Dendritic cell treated with granulocyte-macrophage colony-stimulating factor and Interleukin-4, amounts not matched to agents 40 ng/mL and 50 ng/mL, for 4 days (primary cell): ENCODE measurements around the gene THADA.

Experiments used
- H3K27ac Mint-ChIP-seq: one replicate; pipeline ENCODE4 v1.8.0; 2022; ENCODE audit warnings: mild to moderate bottlenecking, mixed read lengths
- H3K27me3 Mint-ChIP-seq: one replicate; pipeline ENCODE4 v1.8.0; 2022; ENCODE audit warnings: mild to moderate bottlenecking, mixed read lengths
- H3K36me3 Mint-ChIP-seq: one replicate; pipeline ENCODE4 v1.8.0; 2022; ENCODE audit warnings: low read depth, mixed read lengths
- H3K4me1 Mint-ChIP-seq: one replicate; pipeline ENCODE4 v1.8.0; 2022; ENCODE audit warnings: low read depth, mixed read lengths
- H3K4me3 Mint-ChIP-seq: one replicate; pipeline ENCODE4 v1.8.0; 2022; ENCODE audit warnings: mild to moderate bottlenecking, moderate library complexity, mixed read lengths
- H3K9me3 Mint-ChIP-seq: one replicate; pipeline ENCODE4 v1.8.0; 2022; ENCODE audit warnings: mixed read lengths
- intact Hi-C: fragments of 100-400 bp; cut with micrococcal nuclease; formaldehyde crosslinking; loops from one replicate; pipeline ENCODE4 v1.15.0; 2022

Gene THADA

DNA sequence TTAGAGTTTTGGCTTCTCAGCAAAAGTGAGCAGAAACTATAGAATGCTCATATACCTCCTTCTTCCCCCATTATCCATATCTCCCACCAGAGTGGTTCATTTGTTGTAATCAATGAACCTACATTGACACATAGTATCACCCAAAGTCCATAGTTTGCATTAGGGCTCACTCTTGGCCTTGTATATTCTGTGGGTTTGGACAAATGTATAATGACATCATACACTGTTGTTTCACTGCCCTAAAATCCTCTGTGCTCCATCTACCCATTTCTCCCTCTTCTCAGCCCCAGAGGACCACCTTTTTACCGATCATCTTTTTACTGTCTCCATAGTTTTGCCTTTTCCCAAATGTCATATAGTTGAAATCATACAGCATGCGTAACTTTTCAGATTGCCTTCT, 393.5 kb downstream of the THADA start:
- Mint-ChIP-seq H3K27ac (no peak overlapping the region), H3K36me3 (no peaks in the 10 kb centered on the region), H3K4me1 (peaks cover 28% of the 10 kb centered on the region), H3K4me3 (no peak overlapping the region), H3K9me3 (no peaks in the 10 kb centered on the region), H3K27me3 (peaks cover 4% of the 10 kb centered on the region)
- intact Hi-C loops = no loop called here

- H3K27ac Mint-ChIP-seq = peak overlapping the region; percentile 13
- peaks cover 4% of the 10 kb centered on the region for H3K27me3 Mint-ChIP-seq
- H3K4me1 Mint-ChIP-seq = peaks cover 36% of the 10 kb centered on the region
- intact Hi-C loops = no loop called here
- H3K9me3 Mint-ChIP-seq = no peaks in the 10 kb centered on the region
- no peak overlapping the region for H3K4me3 Mint-ChIP-seq
- H3K36me3 Mint-ChIP-seq = no peaks in the 10 kb centered on the region
Measured at GRCh38 chr2:43201497-43201896, 394.3 kb downstream of the THADA start.

GRCh38 chr2:43201016-43201415, 394.8 kb downstream of the THADA start:
- no peaks in the 10 kb centered on the region for H3K9me3 Mint-ChIP-seq
- intact Hi-C loops = no loop called here
- H3K4me3 Mint-ChIP-seq = no peak overlapping the region
- peaks cover 38% of the 10 kb centered on the region for H3K4me1 Mint-ChIP-seq
- peaks cover 4% of the 10 kb centered on the region for H3K27me3 Mint-ChIP-seq
- no peaks in the 10 kb centered on the region for H3K36me3 Mint-ChIP-seq
- H3K27ac Mint-ChIP-seq = peak overlapping the region; percentile 13

DNA sequence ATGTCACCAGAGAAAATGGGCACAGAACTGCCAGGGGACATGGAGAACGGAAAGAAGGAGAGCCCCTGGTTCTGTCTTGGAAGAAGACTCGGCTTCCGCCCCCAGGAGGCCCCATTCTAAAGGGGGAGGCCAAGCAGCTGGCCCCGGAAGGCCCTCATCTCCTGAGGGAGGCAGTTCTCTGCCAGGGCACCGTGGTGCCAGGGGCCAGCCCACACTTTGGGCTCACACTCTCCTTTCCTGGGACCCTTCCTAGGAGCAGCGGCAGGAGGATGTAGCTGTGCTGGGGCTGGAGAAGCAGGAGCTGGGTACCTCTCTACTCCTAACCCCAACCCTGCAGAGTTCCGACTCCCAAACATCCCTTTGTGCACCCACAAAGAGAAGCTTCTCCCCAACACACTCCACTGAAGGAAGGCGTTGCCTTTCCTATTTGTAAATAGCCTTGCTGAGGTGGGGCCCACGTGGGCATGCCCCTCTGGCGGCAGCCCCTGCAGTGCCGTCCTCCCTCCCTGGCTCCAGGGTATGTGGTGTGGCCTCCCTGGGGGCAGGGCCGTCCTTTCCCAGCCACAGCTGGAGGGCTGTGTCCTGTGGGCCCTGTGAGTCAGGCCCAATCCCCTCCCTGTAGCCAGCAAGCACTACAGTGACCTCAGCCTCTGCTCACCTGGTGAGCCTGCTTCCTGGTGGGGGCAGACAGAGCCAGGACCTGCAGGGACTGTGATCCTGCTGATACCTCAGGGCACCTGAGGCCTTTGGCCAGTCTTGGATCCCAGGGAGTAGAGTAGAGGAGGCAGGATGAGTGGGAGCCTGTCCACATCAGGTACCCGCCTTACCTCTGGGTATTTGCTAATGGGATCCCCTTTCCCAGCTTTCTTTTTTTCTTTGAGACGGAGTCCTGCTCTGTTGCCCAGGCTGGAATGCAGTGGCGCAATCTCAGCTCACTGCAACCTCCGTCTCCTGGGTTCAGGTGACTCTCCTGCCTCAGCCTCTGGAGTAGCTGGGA, 396.0 kb downstream of the THADA start:
- Mint-ChIP-seq H3K27ac (no peak overlapping the region), H3K36me3 (no peaks in the 10 kb centered on the region), H3K4me3 (no peak overlapping the region), H3K9me3 (no peaks in the 10 kb centered on the region), H3K27me3 (peaks cover 4% of the 10 kb centered on the region), H3K4me1 (peaks cover 46% of the 10 kb centered on the region)
- intact Hi-C loops = no loop called here

DNA sequence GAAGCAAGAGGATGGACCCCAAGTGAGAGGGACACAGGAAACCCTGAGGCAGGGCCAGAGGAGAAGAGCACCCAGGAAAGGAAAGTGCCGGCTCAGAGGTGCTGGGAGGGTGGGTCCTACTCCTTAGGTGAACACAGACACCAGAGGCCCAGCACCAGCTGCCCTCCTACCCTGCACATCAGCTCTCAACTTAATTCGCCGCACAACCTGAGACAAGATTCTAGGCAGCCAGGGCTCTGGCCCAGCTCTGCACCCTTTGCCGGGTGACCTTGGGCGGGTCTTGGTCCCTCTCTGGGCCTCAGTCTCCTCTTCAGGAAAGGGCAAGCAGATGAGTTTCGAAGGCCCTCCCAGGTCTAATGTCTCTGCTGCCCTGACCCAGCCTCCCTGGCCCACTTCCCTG, 397.6 kb downstream of the THADA start:
- intact Hi-C loops = no loop called here
- Mint-ChIP-seq H3K9me3 (no peaks in the 10 kb centered on the region), H3K4me1 (peaks cover 61% of the 10 kb centered on the region), H3K36me3 (no peaks in the 10 kb centered on the region), H3K27me3 (peaks cover 8% of the 10 kb centered on the region), H3K4me3 (no peak overlapping the region), H3K27ac (no peak overlapping the region)

- no peaks in the 10 kb centered on the region for H3K9me3 Mint-ChIP-seq
- H3K4me1 Mint-ChIP-seq = peaks cover 67% of the 10 kb centered on the region
- no peaks in the 10 kb centered on the region for H3K36me3 Mint-ChIP-seq
- no peak overlapping the region for H3K27ac Mint-ChIP-seq
- no peak overlapping the region for H3K4me3 Mint-ChIP-seq
- intact Hi-C loops = no loop called here
- peaks cover 10% of the 10 kb centered on the region for H3K27me3 Mint-ChIP-seq
Measured at GRCh38 chr2:43197588-43197896, 398.3 kb downstream of the THADA start.

DNA sequence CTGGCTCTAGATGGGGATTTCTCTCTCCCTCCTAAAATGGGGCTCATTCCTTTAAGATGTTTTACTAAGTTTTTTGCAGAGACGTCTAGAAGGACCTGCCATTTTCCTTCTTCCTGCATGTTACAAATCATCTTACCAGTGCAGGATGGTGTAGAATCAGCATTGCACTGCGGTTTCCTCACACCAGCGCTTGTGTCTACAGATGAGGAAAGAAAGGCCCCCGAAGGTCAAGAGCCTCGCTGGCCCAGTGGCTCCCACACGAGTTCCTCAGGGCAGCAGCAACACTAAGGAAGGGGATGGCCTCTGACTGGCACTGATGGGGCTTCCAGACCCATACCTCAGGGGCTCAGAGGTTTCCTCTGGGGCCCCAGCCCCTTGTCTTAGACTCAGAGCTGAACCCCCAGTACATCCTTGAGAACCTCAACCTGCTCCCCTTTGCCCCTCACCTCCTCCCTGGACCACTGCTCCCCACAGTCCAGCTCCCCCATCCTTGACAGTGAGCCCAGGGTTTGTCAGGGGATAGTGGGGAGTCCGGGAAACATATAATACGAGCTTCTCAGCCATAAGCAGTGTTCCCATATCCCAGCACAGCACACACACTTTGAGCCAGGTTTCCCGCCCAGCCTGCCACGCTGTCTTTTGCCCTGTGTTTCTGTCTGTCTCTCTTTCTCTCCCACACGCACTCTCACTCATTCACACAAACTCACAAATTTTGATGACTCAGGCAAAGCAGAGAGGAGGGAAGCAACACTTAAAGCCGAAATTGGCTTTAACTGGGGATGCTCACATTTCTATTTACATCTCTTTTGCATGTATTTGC, 398.9 kb downstream of the THADA start:
- intact Hi-C loops = no loop called here
- Mint-ChIP-seq H3K4me3 (no peak overlapping the region), H3K4me1 (peaks cover 68% of the 10 kb centered on the region)

DNA sequence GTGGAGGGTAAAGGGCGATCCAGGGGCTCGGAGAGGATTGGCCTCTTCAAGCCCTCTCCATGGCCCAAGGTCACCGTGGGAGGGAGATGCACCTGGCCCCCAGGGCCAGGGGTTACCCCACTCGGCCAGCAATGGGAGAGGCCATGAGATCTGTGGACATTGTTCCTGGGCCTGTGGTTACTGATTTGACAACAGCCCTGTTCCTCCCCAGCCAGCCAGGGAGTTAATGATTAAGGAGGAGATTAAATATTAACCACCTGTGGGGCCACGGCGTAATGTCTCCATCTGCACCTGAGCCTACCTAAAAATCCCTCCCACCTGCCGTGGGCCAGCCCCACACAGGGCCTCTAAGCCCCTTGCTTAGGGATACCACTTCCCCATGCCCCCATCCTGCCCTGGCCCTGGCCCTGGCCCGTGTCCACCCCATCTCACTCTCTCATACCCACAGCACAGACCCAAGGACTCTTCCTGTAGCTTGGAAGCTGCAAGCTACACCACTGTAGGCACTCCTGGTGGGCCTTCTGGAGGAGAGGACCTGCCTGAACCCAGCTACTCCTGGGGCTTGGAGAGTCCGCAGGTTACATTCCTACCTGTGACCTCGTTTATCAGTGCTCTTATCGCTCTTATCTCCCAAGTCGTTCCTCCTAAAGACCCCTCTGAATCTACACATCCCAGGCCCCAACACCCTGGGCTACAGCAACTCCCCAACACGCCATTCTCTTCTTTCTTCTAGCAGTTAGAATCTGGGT, 401.5 kb downstream of the THADA start:
- H3K4me3 Mint-ChIP-seq = no peak overlapping the region
- peaks cover 17% of the 10 kb centered on the region for H3K27me3 Mint-ChIP-seq
- intact Hi-C loops = no loop called here
- H3K4me1 Mint-ChIP-seq = peaks cover 61% of the 10 kb centered on the region
- H3K36me3 Mint-ChIP-seq = no peaks in the 10 kb centered on the region
- no peaks in the 10 kb centered on the region for H3K9me3 Mint-ChIP-seq
- H3K27ac Mint-ChIP-seq = peak overlapping the region; percentile 7

More for the DNA sequence above, 398.9 kb downstream of the THADA start:
- H3K27ac Mint-ChIP-seq = no peak overlapping the region
- H3K9me3 Mint-ChIP-seq = no peaks in the 10 kb centered on the region
- peaks cover 10% of the 10 kb centered on the region for H3K27me3 Mint-ChIP-seq
- H3K36me3 Mint-ChIP-seq = no peaks in the 10 kb centered on the region

DNA sequence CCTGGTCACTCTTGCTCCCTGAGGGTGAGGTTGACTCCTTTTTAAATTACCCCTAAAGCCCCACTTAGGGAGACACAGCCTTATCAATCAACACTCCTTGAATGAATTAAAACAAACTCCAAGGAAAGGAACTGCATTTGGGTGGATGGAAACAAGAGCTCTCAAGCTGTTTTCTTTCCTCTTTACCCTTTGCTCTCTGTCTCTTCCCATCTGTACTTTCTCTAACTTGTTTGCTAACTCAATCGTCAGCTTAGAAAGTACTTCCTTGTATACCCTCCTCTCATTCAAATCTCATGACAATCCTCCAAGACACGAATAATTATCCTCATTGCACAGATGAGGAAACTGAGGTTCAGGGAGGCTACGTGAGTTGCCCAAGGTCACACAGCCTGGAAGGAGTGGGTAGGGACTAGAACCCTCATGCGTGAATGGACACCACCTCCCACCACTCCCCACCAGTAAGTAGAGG, 402.2 kb downstream of the THADA start:
- Mint-ChIP-seq H3K36me3 (no peaks in the 10 kb centered on the region), H3K4me3 (no peak overlapping the region), H3K27me3 (peaks cover 19% of the 10 kb centered on the region), H3K27ac (no peak overlapping the region), H3K9me3 (no peaks in the 10 kb centered on the region), H3K4me1 (peaks cover 64% of the 10 kb centered on the region)
- intact Hi-C loops = no loop called here

DNA sequence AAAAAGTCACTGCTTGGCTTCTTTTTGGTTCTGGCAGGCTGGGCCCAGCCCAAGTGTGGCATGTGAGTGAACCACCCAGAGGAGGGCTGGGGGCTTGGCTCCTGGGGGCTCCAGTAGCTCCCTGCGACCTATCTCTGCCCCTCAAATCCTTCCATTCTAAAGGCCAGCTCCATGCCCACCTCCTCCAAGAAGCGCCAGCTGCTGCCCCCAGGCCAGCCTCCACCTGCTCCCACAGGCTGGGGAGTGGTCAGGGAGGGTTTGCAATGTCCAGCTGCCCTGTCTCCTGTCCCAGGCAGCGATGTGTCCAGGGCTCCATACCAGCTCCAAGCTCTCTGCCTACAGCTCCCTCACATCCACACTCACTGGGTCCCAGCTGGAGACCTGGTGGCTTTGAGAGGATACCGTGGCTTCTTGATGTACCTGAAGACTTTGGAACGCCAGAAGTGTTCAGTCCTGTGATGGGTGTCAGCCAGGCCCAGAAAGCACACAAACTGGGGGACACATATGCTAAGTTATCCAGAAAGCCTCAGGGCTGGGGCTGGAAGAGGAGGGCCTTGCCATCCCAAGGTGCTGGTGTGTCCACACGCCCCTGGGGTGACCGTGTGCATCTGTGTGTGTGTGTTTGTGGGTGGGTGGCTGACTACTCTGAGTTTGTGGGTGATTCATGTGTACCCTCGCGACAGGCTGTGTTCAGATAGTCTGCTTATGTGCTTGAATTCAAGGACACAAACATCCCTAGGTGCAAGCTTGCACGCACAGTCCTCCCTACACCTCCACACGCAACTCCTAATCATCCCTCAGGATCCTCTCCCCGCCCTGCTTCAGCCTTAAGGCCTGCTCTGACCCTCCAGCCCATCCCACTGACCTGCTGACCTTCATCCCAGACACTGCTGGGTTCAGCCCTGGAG, 402.8 kb downstream of the THADA start:
- peaks cover 65% of the 10 kb centered on the region for H3K4me1 Mint-ChIP-seq
- H3K9me3 Mint-ChIP-seq = no peaks in the 10 kb centered on the region
- no peak overlapping the region for H3K4me3 Mint-ChIP-seq
- intact Hi-C loops = no loop called here
- no peaks in the 10 kb centered on the region for H3K36me3 Mint-ChIP-seq
- peaks cover 22% of the 10 kb centered on the region for H3K27me3 Mint-ChIP-seq
- no peak overlapping the region for H3K27ac Mint-ChIP-seq

DNA sequence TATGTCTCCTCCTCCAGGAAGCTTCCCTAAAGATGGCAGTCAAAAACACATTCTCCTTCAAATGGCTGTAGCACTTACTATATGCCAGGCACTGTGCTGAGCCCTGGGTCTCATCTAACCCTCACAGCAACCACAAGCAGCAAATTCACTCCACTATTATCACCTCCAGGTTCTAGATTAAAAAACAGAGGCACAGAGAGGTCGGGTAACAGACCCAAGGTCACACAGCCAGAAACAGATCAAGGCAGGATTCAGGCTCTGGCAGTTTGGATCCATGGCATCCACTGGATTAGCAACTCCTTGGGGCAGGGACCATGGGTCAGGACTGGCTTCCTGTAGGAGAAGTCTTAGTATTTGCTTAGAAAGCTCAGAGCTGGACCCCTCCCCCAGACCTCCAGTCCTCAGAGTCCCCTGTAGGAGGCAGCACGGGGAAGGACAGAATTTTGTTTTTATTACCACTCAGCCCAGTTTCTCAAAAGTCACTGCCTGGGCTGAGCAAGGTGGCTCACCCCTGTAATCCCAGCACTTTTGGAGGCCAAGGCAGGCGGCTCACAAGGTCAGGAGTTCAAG, 403.8 kb downstream of the THADA start:
- no peak overlapping the region for H3K4me3 Mint-ChIP-seq
- H3K36me3 Mint-ChIP-seq = no peaks in the 10 kb centered on the region
- H3K27ac Mint-ChIP-seq = peak overlapping the region; percentile 32
- intact Hi-C loops = no loop called here
- peaks cover 24% of the 10 kb centered on the region for H3K27me3 Mint-ChIP-seq
- H3K4me1 Mint-ChIP-seq = peaks cover 64% of the 10 kb centered on the region
- no peaks in the 10 kb centered on the region for H3K9me3 Mint-ChIP-seq

DNA sequence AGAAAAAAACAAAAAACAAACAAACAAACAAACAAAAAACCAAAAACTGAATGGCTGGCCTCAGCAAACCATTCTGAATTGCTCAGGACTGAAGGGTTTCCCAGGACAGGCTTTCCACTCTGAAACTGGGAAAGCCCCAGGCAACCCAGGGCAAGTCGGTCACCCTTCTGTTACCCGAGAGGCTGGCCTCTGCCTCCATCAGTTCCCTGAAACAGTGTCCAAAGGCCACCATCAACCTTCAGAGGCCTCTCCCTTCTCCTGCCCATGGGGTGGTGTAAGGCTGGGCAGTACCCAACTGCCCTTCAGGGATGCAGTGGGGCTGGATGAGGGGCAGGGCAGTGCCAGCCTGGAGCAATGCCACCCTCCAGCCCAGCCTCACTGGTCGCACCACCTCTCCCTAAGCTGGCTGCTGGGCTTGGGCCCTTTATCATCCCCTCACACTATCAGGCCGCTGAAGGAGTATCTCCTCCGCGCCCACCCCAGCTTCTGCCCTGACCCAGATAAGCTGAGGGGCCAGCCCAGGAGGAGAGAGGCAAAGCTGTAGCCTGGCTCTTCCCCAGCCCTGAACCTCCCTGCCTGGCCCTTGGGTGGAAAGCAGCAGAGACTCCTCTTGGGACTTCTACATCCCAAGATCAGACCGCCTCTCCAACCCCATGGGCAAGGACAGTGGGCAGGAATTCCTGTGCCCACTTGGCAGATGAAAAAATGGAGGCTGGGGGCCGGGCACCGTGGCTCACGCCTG, 405.4 kb downstream of the THADA start:
- Mint-ChIP-seq H3K9me3 (no peaks in the 10 kb centered on the region), H3K4me1 (peaks cover 66% of the 10 kb centered on the region), H3K27me3 (peaks cover 25% of the 10 kb centered on the region), H3K27ac (no peak overlapping the region), H3K36me3 (no peaks in the 10 kb centered on the region), H3K4me3 (no peak overlapping the region)
- intact Hi-C loops = no loop called here
